Right lung (tissue), 5 donors: ENCODE results near the gene IGSF8. TPM values are rescaled to one million over a fixed set of nuclear protein-coding genes. Genes with fewer than 3 reads are reported as not detected.
A peak's percentile ranks its signal among the peaks of the same experiment; 100 is the strongest.

Experiments
- DNase-seq, 2 donors: peaks; one replicate each; pipeline ENCODE4 v3.0.0-alpha.2; 2013
- polyA plus RNA-seq, 5 donors: library from polyadenylated mRNA; unstranded; fragments of 120-200 nt; gene quantifications; one replicate each; pipeline versions ENCODE4 v1.2.1 to v1.2.3, GENCODE V29; 2013; ENCODE audit warnings: inconsistent platforms in 1 of 5, low replicate concordance in 1 of 5; ENCODE audit not compliant: insufficient read length in 5 of 5, insufficient read depth in 1 of 5

IGSF8 gene
- polyA plus RNA-seq, 5 donors: 24.2 to 36.2 (median 30.5) TPM

DNA sequence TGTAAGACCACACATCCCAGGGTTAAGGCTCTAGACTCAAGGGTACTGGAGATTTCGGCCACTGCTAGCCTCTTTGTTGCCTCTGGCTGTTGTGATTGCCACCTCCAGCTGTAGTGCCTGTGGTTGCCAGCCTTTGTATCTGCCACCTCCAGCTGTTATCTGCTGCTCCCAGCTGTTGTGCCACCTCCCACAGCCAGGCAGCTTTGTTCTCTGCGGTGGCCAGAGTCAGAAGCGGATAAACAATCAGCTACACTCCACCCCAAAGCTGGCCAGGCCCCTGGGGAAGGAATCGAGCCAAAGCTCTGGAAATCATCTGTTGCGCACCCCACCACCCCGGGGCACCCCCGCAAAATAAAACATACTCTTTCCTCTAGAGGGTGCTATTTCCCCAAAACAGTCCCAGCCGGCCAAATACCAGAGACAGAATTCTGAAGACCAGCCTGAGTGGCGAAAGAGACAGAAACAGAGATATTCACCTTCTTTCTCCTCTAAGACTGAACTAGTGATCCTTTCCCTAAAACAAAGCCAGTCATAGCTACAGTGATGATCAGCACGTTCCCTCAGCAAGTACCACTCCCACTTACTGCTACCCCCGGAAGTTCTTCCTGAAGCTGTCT, 51.8 kb downstream of the IGSF8 start:
- peak; percentile 47 to 62 for DNase-seq

DNA sequence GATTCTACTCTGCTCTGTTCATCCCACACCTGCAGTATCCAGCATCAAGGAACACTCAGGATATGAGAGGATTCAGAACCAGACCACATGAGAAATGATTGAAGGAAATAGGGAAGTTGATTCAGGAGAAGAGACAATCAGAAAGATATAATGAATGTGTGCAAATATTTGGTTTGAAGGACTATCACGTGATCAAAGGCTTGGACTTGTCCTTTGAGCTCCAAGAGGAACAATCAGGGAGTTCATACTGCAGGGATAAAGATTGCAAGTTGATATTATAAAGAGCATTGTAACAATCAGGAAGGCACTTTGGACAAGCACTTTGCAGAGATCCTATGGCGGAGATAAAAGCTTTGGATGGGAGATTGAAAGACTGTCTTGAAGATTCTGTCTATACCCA, 52.8 kb downstream of the IGSF8 start:
- DNase-seq: no peak

DNA sequence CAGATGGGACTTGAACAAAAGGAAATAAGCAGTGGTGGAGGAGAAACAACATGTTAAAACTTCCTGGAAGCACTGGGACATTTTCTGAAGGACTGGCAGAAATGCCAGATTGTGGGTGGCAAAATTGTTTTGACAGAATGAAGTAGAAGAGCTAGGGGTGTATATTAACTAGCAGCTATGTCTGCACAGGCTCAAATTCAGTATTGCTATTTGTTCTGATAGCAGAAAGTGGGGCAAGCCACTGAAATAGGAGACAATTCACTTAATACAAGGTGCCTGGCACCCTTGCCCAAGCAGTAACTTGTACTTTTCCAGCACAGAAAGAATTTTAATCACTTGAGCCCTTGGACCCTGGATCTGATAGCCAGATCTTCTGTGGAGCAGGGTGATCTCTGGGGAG, 54.9 kb downstream of the IGSF8 start:
- DNase-seq: no peak

Other genes with a start within 250 kb of the IGSF8 start
- gene VSIG8, start 236.0 kb downstream of the IGSF8 start, polyA plus RNA-seq: under 1 TPM in 2 of 5 donors, not detected in 3; 0.08 to 0.10 TPM
- gene CFAP45, start 198.5 kb downstream of the IGSF8 start, polyA plus RNA-seq: 10 to 100 TPM in 1 of 5 donors, 1 to 10 TPM in 4; 1.8 to 12.7 (median 8.2) TPM
- gene TAGLN2, start 173.1 kb downstream of the IGSF8 start, polyA plus RNA-seq: 100 to 1,000 TPM; 255 to 529 (median 315) TPM
- gene IGSF9, start 153.0 kb downstream of the IGSF8 start, polyA plus RNA-seq: 10 to 100 TPM; 10.2 to 17.7 (median 15.7) TPM
- not detected for gene SLAMF9, start 144.4 kb downstream of the IGSF8 start, polyA plus RNA-seq
- 10 to 100 TPM in 4 of 5 donors, 1 to 10 TPM in 1; 9.7 to 14.7 (median 13.0) TPM for gene PIGM, start 66.6 kb downstream of the IGSF8 start, polyA plus RNA-seq
- under 1 TPM; 0.13 to 0.61 (median 0.37) TPM for gene KCNJ10, start 28.5 kb downstream of the IGSF8 start, polyA plus RNA-seq
- gene KCNJ9, start 17.1 kb downstream of the IGSF8 start, polyA plus RNA-seq: under 1 TPM; 0.04 to 0.10 (median 0.06) TPM
- 10 to 100 TPM in 3 of 5 donors, 1 to 10 TPM in 2; 6.4 to 15.2 (median 13.6) TPM for gene ATP1A2, start 17.1 kb upstream of the IGSF8 start, polyA plus RNA-seq
- under 1 TPM in 4 of 5 donors, not detected in 1; 0.15 to 0.24 (median 0.22) TPM for gene ATP1A4, start 53.0 kb upstream of the IGSF8 start, polyA plus RNA-seq
- gene CASQ1, start 92.0 kb upstream of the IGSF8 start, polyA plus RNA-seq: 10 to 100 TPM in 1 of 5 donors, 1 to 10 TPM in 1, under 1 TPM in 3; 0.31 to 33.0 (median 0.59) TPM
- gene PEA15, start 106.8 kb upstream of the IGSF8 start, polyA plus RNA-seq: 100 to 1,000 TPM; 137 to 160 (median 145) TPM
- gene DCAF8, start 163.9 kb upstream of the IGSF8 start, polyA plus RNA-seq: 100 to 1,000 TPM; 159 to 252 (median 210) TPM
- gene PEX19, start 186.5 kb upstream of the IGSF8 start, polyA plus RNA-seq: 10 to 100 TPM; 64.8 to 81.5 (median 70.9) TPM
- gene COPA, start 244.6 kb upstream of the IGSF8 start, polyA plus RNA-seq: 100 to 1,000 TPM; 152 to 164 (median 160) TPM
- 100 to 1,000 TPM in 4 of 5 donors, 10 to 100 TPM in 1; 97.9 to 125 (median 120) TPM for gene NCSTN, start 244.8 kb upstream of the IGSF8 start, polyA plus RNA-seq